RWPE2 (cell line): ENCODE data around the gene CDK15.

ENCODE experiments used
- ATAC-seq: fragments of 200-7000 bp; cut with Tn5 transposase; 3 replicates; pipeline ENCODE4 v1.9.1; 2021; ENCODE audit warnings: low read depth
- DNase-seq: peaks from one replicate; pipeline ENCODE4 v3.0.0-alpha.2; 2020; ENCODE audit warnings: low spot score
- H3K27ac ChIP-seq: fragments of 450-650 bp; 2 replicates; pipeline ENCODE4 v1.5.1; 2017; ENCODE audit warnings: mild to moderate bottlenecking; ENCODE audit not compliant: poor library complexity, severe bottlenecking
- H3K27me3 ChIP-seq: fragments of 250-450 bp; sonication (Bioruptor Pico); 2 replicates; pipeline ENCODE4 v1.5.1; 2021; ENCODE audit warnings: mild to moderate bottlenecking, moderate library complexity; ENCODE audit not compliant: insufficient read depth, poor library complexity, severe bottlenecking
- H3K36me3 ChIP-seq: fragments of 250-450 bp; sonication (Bioruptor Pico); 2 replicates; pipeline ENCODE4 v1.5.1; 2020; ENCODE audit warnings: low read depth, mild to moderate bottlenecking, moderate library complexity
- H3K4me1 ChIP-seq: fragments of 250-450 bp; sonication (Bioruptor Pico); 2 replicates; pipeline ENCODE4 v1.5.1; 2021; ENCODE audit warnings: mild to moderate bottlenecking, moderate library complexity; ENCODE audit not compliant: insufficient read depth, poor library complexity, severe bottlenecking
- H3K4me3 ChIP-seq: fragments of 250-450 bp; sonication (Bioruptor Pico); 2 replicates; pipeline ENCODE4 v1.5.1; 2021; ENCODE audit warnings: mild to moderate bottlenecking, moderate library complexity; ENCODE audit not compliant: severe bottlenecking
- H3K9me3 ChIP-seq: fragments of 250-450 bp; sonication (Bioruptor Pico); 2 replicates; pipeline ENCODE4 v1.5.1; 2021; ENCODE audit warnings: mild to moderate bottlenecking, moderate library complexity; ENCODE audit not compliant: severe bottlenecking
- TF ChIP-seq, protein P1 (sequence below): fragments of 450-650 bp; IDR thresholded peaks from one replicate; pipeline ENCODE4 v1.5.1; 2017; ENCODE audit warnings: mild to moderate bottlenecking, moderate library complexity; ENCODE audit not compliant: poor library complexity, severe bottlenecking

CDK15 gene

GRCh38 chr2:201833781-201834180 lies 27.4 kb downstream of the CDK15 start:
- Histone ChIP-seq H3K27ac (no peak overlapping the region), H3K36me3 (no peaks in the 10 kb centered on the region), H3K27me3 (no peaks in the 10 kb centered on the region), H3K4me3 (no peak overlapping the region), H3K4me1 (no peaks in the 10 kb centered on the region), H3K9me3 (no peaks in the 10 kb centered on the region)
- TF ChIP-seq, protein P1, sequence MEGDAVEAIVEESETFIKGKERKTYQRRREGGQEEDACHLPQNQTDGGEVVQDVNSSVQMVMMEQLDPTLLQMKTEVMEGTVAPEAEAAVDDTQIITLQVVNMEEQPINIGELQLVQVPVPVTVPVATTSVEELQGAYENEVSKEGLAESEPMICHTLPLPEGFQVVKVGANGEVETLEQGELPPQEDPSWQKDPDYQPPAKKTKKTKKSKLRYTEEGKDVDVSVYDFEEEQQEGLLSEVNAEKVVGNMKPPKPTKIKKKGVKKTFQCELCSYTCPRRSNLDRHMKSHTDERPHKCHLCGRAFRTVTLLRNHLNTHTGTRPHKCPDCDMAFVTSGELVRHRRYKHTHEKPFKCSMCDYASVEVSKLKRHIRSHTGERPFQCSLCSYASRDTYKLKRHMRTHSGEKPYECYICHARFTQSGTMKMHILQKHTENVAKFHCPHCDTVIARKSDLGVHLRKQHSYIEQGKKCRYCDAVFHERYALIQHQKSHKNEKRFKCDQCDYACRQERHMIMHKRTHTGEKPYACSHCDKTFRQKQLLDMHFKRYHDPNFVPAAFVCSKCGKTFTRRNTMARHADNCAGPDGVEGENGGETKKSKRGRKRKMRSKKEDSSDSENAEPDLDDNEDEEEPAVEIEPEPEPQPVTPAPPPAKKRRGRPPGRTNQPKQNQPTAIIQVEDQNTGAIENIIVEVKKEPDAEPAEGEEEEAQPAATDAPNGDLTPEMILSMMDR = no peak
- no peak for DNase-seq
- ATAC-seq = no peak

- TF ChIP-seq, protein P1 = no peak
- Histone ChIP-seq H3K27ac (no peak overlapping the region), H3K27me3 (no peaks in the 10 kb centered on the region), H3K4me3 (no peak overlapping the region), H3K9me3 (no peaks in the 10 kb centered on the region), H3K36me3 (no peaks in the 10 kb centered on the region), H3K4me1 (no peaks in the 10 kb centered on the region)
- DNase-seq (no peak), ATAC-seq (no peak)
These were observed 28.7 kb downstream of the CDK15 start for GRCh38 chr2:201835066-201835465.

DNA sequence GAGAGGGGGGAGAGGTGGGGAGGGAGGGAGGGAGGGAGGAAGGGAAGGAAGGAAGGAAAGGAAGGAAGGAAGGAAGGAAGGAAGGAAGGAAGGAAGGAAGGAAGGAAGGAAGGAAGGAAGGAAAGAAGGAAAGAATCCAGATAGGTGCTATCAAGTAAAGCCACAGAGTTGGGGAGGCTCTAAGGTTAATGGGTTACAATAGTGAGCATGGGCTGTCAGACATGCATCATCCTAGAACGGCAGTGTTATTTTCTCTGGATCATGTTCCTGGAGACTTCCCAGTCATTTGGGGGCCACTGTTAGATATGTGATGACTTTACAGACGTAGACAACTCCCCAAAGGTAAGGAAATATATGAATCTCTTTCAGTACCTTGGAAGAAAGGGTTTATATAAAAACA lies 31.1 kb downstream of the CDK15 start:
- no peak overlapping the region for H3K27ac ChIP-seq
- no peak overlapping the region for H3K4me3 ChIP-seq
- no peaks in the 10 kb centered on the region for H3K36me3 ChIP-seq
- TF ChIP-seq, protein P1 = no peak
- no peaks in the 10 kb centered on the region for H3K4me1 ChIP-seq
- H3K9me3 ChIP-seq = no peaks in the 10 kb centered on the region
- ATAC-seq (no peak), DNase-seq (no peak)
- no peaks in the 10 kb centered on the region for H3K27me3 ChIP-seq

- no peaks in the 10 kb centered on the region for H3K9me3 ChIP-seq
- no peak overlapping the region for H3K27ac ChIP-seq
- no peaks in the 10 kb centered on the region for H3K4me1 ChIP-seq
- no peaks in the 10 kb centered on the region for H3K27me3 ChIP-seq
- ATAC-seq (no peak), DNase-seq (no peak)
- TF ChIP-seq, protein P1 = no peak
- H3K36me3 ChIP-seq = no peaks in the 10 kb centered on the region
- H3K4me3 ChIP-seq = no peak overlapping the region
These were observed 31.6 kb downstream of the CDK15 start for GRCh38 chr2:201837824-201838431.

DNA sequence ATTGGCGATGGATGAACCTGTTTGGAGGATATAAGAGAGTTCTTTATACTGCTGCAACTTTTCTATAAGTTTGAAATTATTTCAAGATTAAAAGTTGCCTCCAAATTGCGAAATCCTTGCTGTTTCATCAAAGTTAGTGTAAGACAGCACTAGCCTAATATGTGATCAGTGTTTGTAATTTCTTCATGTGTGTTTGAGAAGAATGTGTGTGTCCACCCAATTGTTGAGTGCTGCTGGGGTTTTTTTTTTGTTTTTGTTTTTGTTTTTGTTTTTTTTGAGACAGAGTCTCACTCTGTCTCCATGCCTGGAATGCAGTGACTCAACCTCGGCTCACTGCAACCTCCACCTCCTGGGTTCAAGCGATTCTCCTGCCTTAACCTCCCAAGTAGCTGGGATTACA lies 33.4 kb downstream of the CDK15 start:
- Histone ChIP-seq H3K4me3 (no peak overlapping the region), H3K4me1 (no peaks in the 10 kb centered on the region), H3K36me3 (no peaks in the 10 kb centered on the region), H3K9me3 (no peaks in the 10 kb centered on the region), H3K27me3 (no peaks in the 10 kb centered on the region), H3K27ac (no peak overlapping the region)
- ATAC-seq (no peak), DNase-seq (no peak)
- TF ChIP-seq, protein P1 = no peak
